NB4 (cell line): Measurements from ENCODE around the gene DENND1B.

Experiments
- MYC ChIP-seq: IDR thresholded peaks from 2 replicates; pipeline ENCODE4 v1.6.1; 2011; ENCODE audit warnings: low read depth, low read length
- POLR2A ChIP-seq: IDR thresholded peaks from 2 replicates; pipeline ENCODE4 v1.6.1; 2011; ENCODE audit warnings: mild to moderate bottlenecking; ENCODE audit not compliant: insufficient read length; ENCODE audit errors: extremely low read depth
- TF ChIP-seq, protein P1 (sequence below): IDR thresholded peaks from one replicate; pipeline ENCODE4 v1.5.1; 2012; ENCODE audit warnings: low read depth, low read length
- TF ChIP-seq, protein P2 (sequence below): IDR thresholded peaks from 2 replicates; pipeline ENCODE4 v1.6.1; 2011; ENCODE audit warnings: low read depth, low read length

DNA sequence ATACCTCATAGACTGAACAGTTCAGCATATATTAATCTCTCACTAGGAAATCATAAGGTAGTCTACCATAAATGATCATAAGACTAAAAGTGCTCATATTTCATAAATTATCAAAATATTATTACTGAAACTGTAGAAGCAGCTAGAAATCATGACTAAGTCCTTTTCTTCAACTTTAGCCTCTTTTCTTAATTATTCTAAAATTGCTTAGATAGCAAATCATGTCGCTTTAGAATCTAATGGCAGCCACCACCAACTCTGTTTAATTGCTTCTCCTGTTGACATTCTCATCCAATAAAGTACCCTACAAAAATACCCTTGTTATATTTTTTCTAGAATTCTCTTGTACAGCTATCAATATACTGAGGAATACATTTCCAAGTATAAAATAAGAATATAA lies 102.9 kb downstream of the DENND1B start:
- TF ChIP-seq, protein P1, sequence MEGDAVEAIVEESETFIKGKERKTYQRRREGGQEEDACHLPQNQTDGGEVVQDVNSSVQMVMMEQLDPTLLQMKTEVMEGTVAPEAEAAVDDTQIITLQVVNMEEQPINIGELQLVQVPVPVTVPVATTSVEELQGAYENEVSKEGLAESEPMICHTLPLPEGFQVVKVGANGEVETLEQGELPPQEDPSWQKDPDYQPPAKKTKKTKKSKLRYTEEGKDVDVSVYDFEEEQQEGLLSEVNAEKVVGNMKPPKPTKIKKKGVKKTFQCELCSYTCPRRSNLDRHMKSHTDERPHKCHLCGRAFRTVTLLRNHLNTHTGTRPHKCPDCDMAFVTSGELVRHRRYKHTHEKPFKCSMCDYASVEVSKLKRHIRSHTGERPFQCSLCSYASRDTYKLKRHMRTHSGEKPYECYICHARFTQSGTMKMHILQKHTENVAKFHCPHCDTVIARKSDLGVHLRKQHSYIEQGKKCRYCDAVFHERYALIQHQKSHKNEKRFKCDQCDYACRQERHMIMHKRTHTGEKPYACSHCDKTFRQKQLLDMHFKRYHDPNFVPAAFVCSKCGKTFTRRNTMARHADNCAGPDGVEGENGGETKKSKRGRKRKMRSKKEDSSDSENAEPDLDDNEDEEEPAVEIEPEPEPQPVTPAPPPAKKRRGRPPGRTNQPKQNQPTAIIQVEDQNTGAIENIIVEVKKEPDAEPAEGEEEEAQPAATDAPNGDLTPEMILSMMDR, result no peak
- TF ChIP-seq, protein P2, sequence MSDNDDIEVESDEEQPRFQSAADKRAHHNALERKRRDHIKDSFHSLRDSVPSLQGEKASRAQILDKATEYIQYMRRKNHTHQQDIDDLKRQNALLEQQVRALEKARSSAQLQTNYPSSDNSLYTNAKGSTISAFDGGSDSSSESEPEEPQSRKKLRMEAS, result no peak
- TF ChIP-seq POLR2A (no peak), MYC (no peak)
